ENCODE data around the gene CFAP141. TPM values are rescaled to one million over a fixed set of nuclear protein-coding genes. Genes with fewer than 3 reads are reported as not detected.

CFAP141 gene
- total and polyA plus RNA-seq, 2 of the 13 experiments (the other 11 are each of a cell fraction or from before 2014, with no cell fraction given), result not detected

GRCh38 chr1:154220071-154220969, 14.2 kb upstream of the CFAP141 start, which contains the start of gene UBAP2L (continued):
- peak; percentile 93 for TF ChIP-seq ZNF574 (CRISPR knock-in tag; IDR thresholded peaks at IDR 0.05)
- no peak for TF ChIP-seq PLSCR1 (CRISPR knock-in tag; IDR thresholded peaks at IDR 0.05; ENCODE audit: borderline replicate concordance)
- TF ChIP-seq ZNF773 (CRISPR knock-in tag; IDR thresholded peaks at IDR 0.05; ENCODE audit: borderline replicate concordance), result peak; percentile 75; the same call in 1 of the 2 replicates
- peak; percentile 96 for TF ChIP-seq ZNF614 (CRISPR knock-in tag; IDR thresholded peaks at IDR 0.05; ENCODE audit: borderline replicate concordance)
- TF ChIP-seq ZNF556 (CRISPR knock-in tag; IDR thresholded peaks at IDR 0.05; ENCODE audit: borderline replicate concordance), result peak; percentile 54; the same call in 1 of the 2 replicates
- TF ChIP-seq HDAC2 (CRISPR knock-in tag; IDR thresholded peaks at IDR 0.05), result no peak; the same call in 1 of the 2 replicates
- TF ChIP-seq CREB1 (IDR thresholded peaks at IDR 0.05), result peak; percentile 94
- TF ChIP-seq CREB1 (CRISPR knock-in tag; IDR thresholded peaks at IDR 0.05), result peak; percentile 87
- TF ChIP-seq ZBTB2 (CRISPR knock-in tag; IDR thresholded peaks at IDR 0.05; ENCODE audit: low read depth), result peak; percentile 92
- TF ChIP-seq NRL (CRISPR knock-in tag; IDR thresholded peaks at IDR 0.05; ENCODE audit: borderline replicate concordance), result peak; percentile 95
- TF ChIP-seq ZNF142 (CRISPR knock-in tag; IDR thresholded peaks at IDR 0.05), result peak; percentile 66; the same call in 1 of the 2 replicates
- peak; percentile 88 for TF ChIP-seq CERS6 (CRISPR knock-in tag; IDR thresholded peaks at IDR 0.05)
- 0 out of 2 replicates have a peak, but pooled peaks have one; percentile 34 for TF ChIP-seq ZNF224 (CRISPR knock-in tag; IDR thresholded peaks at IDR 0.05)

All from HepG2 (cell line).